IgD-negative memory B cell (primary cell): ENCODE data around the gene TCP11. TPM values are rescaled to one million over a fixed set of nuclear protein-coding genes. Genes with fewer than 3 reads are reported as not detected.

Experiments used
- H3K27ac Mint-ChIP-seq, 3 donors: one replicate each; pipeline ENCODE4 v1.8.0; 2020 to 2022; ENCODE audit warnings: mild to moderate bottlenecking in 3 of 3, mixed read lengths in 3 of 3, moderate library complexity in 1 of 3
- H3K27me3 Mint-ChIP-seq: one replicate; pipeline ENCODE4 v1.8.0; 2021; ENCODE audit warnings: mixed read lengths
- H3K36me3 Mint-ChIP-seq: one replicate; pipeline ENCODE4 v1.8.0; 2020; ENCODE audit warnings: mild to moderate bottlenecking, mixed read lengths
- H3K4me1 Mint-ChIP-seq, 3 donors: one replicate each; pipeline ENCODE4 v1.8.0; 2020 to 2022; ENCODE audit warnings: mixed read lengths in 3 of 3, mild to moderate bottlenecking in 1 of 3
- H3K4me3 Mint-ChIP-seq, 4 donors: one replicate each; pipeline ENCODE4 v1.8.0; 2020 to 2022; ENCODE audit warnings: mild to moderate bottlenecking in 4 of 4, mixed read lengths in 4 of 4, moderate library complexity in 3 of 4
- H3K9me3 Mint-ChIP-seq, 3 donors: one replicate each; pipeline ENCODE4 v1.8.0; 2020 to 2021; ENCODE audit warnings: mixed read lengths in 3 of 3, mild to moderate bottlenecking in 1 of 3
- polyA plus RNA-seq: library from polyadenylated mRNA; unstranded; fragments of 300-500 nt; fragmentation: Illumina TruSeq; gene quantifications from one replicate; pipeline ENCODE4 v1.2.3, GENCODE V29; 2021

Gene TCP11
- polyA plus RNA-seq, 1 donor from 2014 or later, result not detected

DNA sequence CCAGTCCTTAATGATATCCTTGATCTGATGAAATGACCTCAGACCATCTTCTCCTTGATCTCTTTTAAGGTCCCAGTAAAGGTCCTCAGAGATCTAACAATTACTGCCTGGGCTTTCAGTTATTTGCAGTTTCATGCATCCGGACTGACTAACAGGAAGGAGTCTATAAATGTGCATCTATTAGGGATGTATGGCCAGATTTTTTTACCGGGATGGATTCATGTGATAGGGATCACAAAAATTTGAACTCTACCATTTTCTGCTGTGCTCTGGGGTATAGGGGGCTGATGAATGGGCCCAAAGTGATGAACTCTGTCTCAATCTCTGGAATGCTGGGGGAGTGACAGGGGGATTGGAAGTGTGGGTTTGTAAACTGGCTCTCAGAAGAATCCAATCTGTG is 36.5 kb upstream of the TCP11 start:
- H3K36me3 Mint-ChIP-seq, result peaks cover 1% of the 10 kb centered on the region
- peak overlapping the region in 1 of 3 donors; percentile 90 for H3K27ac Mint-ChIP-seq
- peaks cover 0 to 6% (median 0%) of the 10 kb centered on the region in 3 donors for H3K4me1 Mint-ChIP-seq
- H3K9me3 Mint-ChIP-seq, result no peaks in the 10 kb centered on the region
- H3K4me3 Mint-ChIP-seq, result no peak overlapping the region
- H3K27me3 Mint-ChIP-seq, result peaks cover 13% of the 10 kb centered on the region

DNA sequence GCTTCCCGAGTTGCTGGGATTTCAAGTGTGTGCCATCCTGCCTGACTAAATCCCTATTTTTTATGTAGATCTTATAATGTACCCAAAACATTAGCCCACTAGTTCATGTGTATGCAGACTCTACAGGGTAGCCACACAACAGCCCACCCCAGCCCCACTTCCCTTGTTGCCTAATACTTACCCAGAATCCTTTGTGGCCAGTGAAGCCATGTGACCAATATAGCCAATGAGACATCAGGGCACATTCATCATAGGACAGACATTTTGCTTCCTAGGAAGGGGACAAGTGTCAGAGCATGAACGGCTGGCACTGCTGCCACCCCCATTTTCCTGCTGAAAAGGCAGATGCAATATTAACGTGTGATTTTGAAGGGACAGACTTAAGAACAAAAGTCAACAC is 36.0 kb upstream of the TCP11 start:
- Mint-ChIP-seq H3K4me3 (no peak overlapping the region), H3K27ac (no peak overlapping the region), H3K9me3 (no peaks in the 10 kb centered on the region), H3K27me3 (peaks cover 13% of the 10 kb centered on the region), H3K36me3 (peaks cover 2% of the 10 kb centered on the region), H3K4me1 (peaks cover 0 to 6% (median 0%) of the 10 kb centered on the region in 3 donors)

DNA sequence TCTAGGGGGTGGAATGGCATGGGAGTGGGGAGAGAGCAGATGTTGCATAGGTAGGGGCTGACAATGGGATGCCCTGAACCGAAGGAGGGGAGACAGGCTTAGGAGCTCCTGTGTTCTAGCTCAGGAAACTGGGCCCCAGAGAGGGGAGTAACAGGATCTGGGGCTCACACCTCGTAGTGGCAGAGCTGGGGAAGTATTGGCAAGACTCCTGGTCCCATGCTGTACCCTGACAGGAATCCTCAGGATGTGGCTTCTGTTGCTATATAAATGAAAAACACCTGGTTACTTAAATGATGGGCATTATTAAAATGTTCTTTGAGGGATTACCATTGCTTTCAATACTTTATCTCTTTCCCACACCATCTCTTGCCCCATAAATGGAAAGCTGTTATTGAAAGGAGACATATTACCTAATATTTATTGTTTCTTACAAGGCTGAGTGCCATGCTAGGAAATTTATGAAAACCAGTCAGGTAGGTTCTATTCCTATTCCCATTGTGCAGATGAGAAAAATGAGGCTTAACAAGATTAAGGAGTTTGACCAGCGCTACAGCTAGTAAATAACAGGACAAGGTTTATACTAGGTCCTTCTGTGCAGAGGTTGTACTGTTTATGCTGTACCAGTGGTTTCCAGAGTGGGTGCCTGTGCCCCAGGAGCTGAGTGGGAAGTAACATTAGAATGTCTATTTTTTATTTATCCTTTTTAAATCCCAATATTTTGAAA is 35.3 kb upstream of the TCP11 start:
- Mint-ChIP-seq H3K27me3 (peaks cover 10% of the 10 kb centered on the region), H3K36me3 (peaks cover 3% of the 10 kb centered on the region), H3K9me3 (no peaks in the 10 kb centered on the region), H3K4me1 (peaks cover 0 to 6% (median 0%) of the 10 kb centered on the region in 3 donors), H3K27ac (no peak overlapping the region), H3K4me3 (no peak overlapping the region)

DNA sequence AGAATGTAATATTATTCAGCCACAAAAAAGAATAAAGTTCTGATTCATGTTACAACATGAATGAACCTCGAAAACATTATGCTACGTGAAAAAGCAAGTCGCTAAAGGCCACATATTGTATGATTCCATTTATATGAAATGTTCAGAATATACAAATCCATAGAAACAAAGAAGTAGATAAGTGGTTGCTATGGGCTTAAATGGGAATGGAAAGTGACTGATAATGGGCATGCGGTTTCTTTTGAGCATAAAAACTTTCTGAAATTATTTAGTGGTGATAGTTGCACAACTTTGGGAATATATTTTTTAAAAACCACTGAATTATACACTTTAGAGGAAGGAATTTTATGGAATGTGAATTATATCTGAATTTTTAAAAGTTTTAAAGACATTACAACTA is 33.4 kb upstream of the TCP11 start:
- Mint-ChIP-seq H3K4me1 (peaks cover 0 to 6% (median 0%) of the 10 kb centered on the region in 3 donors), H3K27me3 (peaks cover 8% of the 10 kb centered on the region), H3K4me3 (no peak overlapping the region), H3K36me3 (peaks cover 3% of the 10 kb centered on the region), H3K9me3 (no peaks in the 10 kb centered on the region), H3K27ac (no peak overlapping the region)

DNA sequence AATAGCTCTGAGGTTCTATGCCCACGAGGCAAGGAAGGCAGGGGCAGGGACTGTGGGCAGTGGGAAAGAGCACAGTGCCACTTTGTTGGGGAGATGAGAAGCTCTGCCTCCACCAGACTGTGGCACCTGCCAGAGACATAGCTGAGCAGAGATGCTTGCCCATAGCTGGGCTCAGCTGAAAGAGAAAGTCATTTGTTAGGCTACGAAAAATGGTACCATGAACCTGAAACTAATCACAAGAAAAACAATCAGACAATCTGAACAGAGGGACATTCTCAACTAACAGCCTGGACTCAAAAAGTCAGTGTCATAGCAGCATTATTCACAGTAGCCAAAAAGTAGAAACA is 32.9 kb upstream of the TCP11 start:
- Mint-ChIP-seq H3K36me3 (peaks cover 3% of the 10 kb centered on the region), H3K9me3 (no peaks in the 10 kb centered on the region), H3K4me3 (no peak overlapping the region), H3K27ac (no peak overlapping the region), H3K27me3 (peaks cover 8% of the 10 kb centered on the region), H3K4me1 (peaks cover 0 to 6% (median 0%) of the 10 kb centered on the region in 3 donors)

DNA sequence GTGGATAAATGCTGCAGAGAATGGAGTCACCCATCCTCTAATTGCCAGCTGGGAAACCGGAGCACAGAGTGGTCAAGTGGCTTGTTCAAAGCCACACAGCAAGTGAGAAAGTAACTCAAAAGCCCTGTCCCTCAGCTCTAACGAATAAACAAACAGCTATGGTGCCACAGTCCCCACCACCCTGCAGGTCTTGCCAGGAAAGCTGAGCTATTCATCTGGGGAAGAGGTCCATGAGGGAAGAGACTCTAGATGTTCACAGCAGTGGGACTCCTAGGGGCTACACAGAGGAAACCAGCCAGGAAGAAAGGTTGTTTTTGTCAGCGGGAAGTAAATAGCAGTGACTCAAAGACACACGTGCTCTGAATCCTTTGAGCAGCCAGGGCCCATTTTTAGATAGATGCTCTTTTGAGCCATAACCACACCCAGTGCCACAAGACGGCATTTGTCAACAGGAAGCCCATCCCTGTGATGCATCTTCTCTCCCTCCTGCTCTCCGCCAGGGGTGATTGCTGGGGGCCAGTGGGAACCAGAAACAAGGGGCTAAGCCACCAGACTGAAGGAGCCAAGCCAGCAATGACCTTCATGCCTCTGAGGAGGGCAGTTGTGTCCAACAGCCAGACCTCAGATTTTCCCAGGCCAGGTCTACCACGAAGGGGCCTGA is 32.4 kb upstream of the TCP11 start:
- Mint-ChIP-seq H3K27ac (no peak overlapping the region), H3K27me3 (peaks cover 8% of the 10 kb centered on the region), H3K4me1 (peaks cover 0 to 6% (median 0%) of the 10 kb centered on the region in 3 donors), H3K36me3 (peaks cover 3% of the 10 kb centered on the region), H3K9me3 (no peaks in the 10 kb centered on the region), H3K4me3 (no peak overlapping the region)

DNA sequence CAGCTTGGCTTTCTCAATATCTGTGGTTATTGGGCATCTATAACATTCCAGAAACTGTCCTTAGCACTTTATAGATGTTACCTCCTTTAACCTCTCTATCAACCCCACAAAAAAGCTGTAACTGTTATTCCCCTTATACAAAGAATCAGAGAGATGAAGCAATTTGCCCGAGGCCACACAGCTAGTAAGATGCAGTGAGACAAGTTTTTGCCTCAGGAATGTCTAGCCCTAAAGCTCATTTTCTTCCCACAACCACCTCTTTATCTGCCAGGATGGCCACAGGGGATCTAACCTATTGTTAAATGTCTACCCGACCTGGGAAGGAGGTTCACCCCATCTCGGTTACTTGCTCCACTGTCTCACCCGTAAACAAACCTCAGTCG is 31.9 kb upstream of the TCP11 start:
- Mint-ChIP-seq H3K36me3 (peaks cover 3% of the 10 kb centered on the region), H3K27ac (no peak overlapping the region), H3K9me3 (no peaks in the 10 kb centered on the region), H3K27me3 (peaks cover 8% of the 10 kb centered on the region), H3K4me1 (peaks cover 0 to 6% (median 0%) of the 10 kb centered on the region in 3 donors), H3K4me3 (no peak overlapping the region)

DNA sequence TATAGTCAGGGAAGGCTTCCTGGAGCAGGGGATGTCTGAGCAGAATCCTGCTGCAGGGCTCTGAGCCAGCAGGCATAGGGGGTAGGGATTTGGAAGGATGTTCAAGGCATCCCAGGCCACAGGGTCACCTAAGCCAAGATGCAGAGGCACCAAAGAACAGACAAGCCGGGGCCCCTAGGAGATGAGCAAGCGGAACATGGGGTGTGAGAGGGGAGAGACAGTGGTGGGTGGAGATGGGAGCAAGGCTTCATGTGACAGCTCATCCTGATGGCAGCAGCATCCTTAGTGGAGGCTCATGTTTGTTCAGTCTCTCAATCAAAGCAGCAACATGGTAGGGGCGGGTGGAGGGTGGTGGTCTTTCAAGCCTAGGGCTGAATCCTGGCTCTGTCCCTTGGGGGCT is 29.8 kb upstream of the TCP11 start:
- peaks cover 8% of the 10 kb centered on the region for H3K27me3 Mint-ChIP-seq
- H3K36me3 Mint-ChIP-seq, result peaks cover 3% of the 10 kb centered on the region
- no peak overlapping the region for H3K27ac Mint-ChIP-seq
- H3K4me1 Mint-ChIP-seq, result peaks cover 0 to 6% (median 0%) of the 10 kb centered on the region in 3 donors
- H3K9me3 Mint-ChIP-seq, result no peaks in the 10 kb centered on the region
- H3K4me3 Mint-ChIP-seq, result no peak overlapping the region

DNA sequence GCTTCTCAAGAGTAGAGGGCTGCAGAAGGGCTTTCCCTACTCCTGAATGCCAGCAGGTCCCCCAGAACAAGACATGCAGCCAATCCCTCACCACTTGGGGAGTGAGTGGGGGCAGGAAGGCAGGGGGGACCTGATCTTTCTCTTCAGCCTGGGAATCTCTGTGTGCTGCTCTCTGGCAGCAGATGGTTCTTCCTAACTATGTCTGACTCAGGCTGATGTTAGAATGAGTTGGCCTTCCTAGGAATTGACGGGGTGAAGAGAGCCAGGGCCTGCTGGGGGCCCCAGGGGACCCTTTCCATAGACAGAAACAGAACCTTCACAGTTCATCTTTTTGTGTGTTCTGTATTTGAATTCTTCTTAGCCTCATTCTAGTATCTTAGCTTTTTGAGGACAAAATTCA is 29.0 kb upstream of the TCP11 start:
- Mint-ChIP-seq H3K27ac (no peak overlapping the region), H3K9me3 (no peaks in the 10 kb centered on the region), H3K27me3 (peaks cover 8% of the 10 kb centered on the region), H3K4me1 (peaks cover 0 to 6% (median 0%) of the 10 kb centered on the region in 3 donors), H3K36me3 (peaks cover 3% of the 10 kb centered on the region), H3K4me3 (no peak overlapping the region)

DNA sequence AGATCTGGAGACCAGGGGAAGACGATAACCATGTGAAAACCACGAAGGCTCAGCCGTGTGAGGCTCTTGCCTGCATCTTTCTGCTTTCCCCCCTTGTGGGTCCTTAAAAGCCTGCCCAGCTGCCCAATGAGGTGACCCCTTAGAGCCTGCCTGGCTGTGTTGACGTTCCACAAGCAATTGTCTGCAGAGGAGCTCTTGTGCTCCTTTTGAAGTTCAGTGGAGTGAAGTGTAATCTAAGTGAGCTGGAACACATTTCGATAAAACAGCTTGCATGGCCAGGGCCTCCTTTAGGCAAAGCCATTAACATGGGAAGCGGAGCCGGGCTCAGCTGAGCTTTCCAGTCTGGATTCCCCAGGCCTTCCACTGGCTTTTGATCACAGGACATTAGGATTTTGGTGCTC is 27.3 kb upstream of the TCP11 start:
- H3K36me3 Mint-ChIP-seq, result peaks cover 3% of the 10 kb centered on the region
- peaks cover 0 to under 1% (median 0%) of the 10 kb centered on the region in 3 donors for H3K4me1 Mint-ChIP-seq
- H3K4me3 Mint-ChIP-seq, result peak overlapping the region in 1 of 4 donors; percentile 65
- H3K9me3 Mint-ChIP-seq, result no peaks in the 10 kb centered on the region
- peaks cover 8% of the 10 kb centered on the region for H3K27me3 Mint-ChIP-seq
- peak overlapping the region in 1 of 3 donors; percentile 49 for H3K27ac Mint-ChIP-seq

DNA sequence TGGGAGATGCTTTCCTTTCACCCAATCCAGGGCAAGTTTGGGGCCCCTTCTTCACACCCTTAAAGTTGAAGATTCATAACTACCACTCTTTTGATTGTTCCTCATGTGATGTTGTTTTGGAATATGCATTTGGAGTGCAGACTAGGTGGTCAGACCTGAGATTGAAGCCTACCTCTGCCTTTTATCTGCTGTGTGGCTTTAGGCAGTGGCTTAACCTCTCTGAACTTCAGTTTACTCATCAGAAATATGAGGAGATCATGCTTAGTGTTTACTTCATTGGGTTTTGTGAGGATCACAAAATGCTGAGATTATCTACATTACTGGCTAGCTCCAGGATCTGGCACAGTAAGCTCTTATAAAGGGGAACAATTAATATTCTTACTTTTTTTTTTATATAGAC is 26.4 kb upstream of the TCP11 start:
- Mint-ChIP-seq H3K27me3 (peaks cover 5% of the 10 kb centered on the region), H3K36me3 (peaks cover 1% of the 10 kb centered on the region), H3K27ac (no peak overlapping the region), H3K4me3 (no peak overlapping the region), H3K4me1 (no peaks in the 10 kb centered on the region), H3K9me3 (no peaks in the 10 kb centered on the region)

DNA sequence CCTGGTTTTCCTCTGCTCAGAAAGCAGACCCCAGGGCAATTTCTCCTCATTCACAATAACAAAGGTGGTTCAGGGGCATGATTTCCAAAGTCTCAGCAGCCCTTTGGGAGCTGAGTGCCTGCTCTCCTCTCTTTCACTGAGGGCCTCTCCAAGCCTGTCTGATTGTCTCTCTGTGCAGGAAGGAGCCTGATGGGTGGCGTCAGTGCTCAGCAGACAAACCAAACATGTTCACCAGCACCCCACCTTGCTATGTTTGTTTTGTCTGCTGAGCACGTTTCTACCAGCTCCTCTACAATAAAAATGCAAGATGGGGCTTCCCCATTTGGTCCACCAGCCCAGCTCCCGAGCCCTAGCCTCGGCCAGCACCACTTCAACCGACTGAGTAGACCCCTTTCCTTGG is 25.4 kb upstream of the TCP11 start:
- H3K27ac Mint-ChIP-seq, result no peak overlapping the region
- H3K4me3 Mint-ChIP-seq, result no peak overlapping the region
- H3K27me3 Mint-ChIP-seq, result peaks cover 8% of the 10 kb centered on the region
- no peaks in the 10 kb centered on the region for H3K9me3 Mint-ChIP-seq
- H3K4me1 Mint-ChIP-seq, result no peaks in the 10 kb centered on the region
- H3K36me3 Mint-ChIP-seq, result no peaks in the 10 kb centered on the region

DNA sequence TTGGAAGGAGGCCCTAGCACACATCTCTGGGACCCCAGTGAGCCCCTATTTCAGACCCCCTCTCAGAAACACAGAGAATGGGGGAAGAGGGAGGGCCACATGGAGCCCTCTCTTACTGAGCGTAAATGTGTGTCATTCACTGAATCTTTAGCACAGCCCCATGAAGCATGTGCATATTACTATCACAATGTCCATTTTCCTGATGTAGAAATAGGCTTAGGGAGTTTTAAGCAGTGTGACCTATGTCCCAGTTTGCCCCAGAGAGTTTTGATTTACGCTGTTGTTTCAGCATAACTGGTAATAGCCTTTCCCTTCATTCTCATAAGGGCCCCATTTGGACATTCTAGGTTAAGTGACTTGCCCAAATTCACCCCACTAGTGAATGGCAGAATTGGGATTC is 25.0 kb upstream of the TCP11 start:
- H3K36me3 Mint-ChIP-seq, result no peaks in the 10 kb centered on the region
- no peak overlapping the region for H3K27ac Mint-ChIP-seq
- H3K4me3 Mint-ChIP-seq, result no peak overlapping the region
- no peaks in the 10 kb centered on the region for H3K9me3 Mint-ChIP-seq
- H3K4me1 Mint-ChIP-seq, result no peaks in the 10 kb centered on the region
- H3K27me3 Mint-ChIP-seq, result peaks cover 8% of the 10 kb centered on the region

DNA sequence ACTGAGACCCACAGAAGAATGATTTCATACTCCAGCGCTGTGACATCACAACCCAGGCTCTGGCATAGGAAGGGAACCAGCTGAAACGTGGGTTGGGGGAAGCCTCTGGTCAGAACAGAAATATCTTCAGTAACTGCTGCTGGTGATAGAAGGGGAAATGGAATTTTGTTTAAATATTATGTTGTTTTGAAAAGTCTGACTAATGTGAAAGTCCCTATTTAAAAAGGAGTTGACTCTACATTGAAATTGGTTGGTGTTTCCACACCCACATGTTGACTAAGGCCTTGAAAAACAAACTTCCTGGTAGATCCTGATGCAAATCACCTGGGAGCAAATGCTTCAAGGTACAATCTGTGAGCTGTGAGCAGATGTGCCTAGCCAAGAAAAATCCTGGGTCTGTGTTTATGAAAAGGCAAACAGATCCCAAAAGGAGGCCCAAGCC is 24.5 kb upstream of the TCP11 start:
- no peaks in the 10 kb centered on the region for H3K4me1 Mint-ChIP-seq
- no peaks in the 10 kb centered on the region for H3K36me3 Mint-ChIP-seq
- H3K27ac Mint-ChIP-seq, result no peak overlapping the region
- peaks cover 7% of the 10 kb centered on the region for H3K27me3 Mint-ChIP-seq
- H3K9me3 Mint-ChIP-seq, result no peaks in the 10 kb centered on the region
- H3K4me3 Mint-ChIP-seq, result no peak overlapping the region

DNA sequence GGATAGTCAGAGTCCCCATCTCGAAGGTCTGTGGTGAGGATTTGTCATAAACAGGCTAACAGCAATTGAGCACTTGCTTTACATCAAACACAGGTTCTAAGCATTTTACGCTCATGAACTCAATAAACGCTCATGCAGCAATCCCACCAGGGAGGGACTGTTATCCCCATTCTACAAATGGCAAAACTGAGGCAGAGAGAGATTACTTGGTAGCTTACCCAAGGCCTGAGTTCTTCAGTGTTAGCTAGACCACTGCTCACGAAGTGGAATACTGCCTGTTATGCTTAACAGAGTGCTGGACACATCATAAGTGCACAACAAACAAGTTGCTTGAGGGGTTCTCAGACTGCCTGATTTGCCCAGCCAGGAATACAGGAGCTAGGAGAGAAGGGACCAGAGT is 23.7 kb upstream of the TCP11 start:
- Mint-ChIP-seq H3K4me1 (no peaks in the 10 kb centered on the region), H3K36me3 (no peaks in the 10 kb centered on the region), H3K4me3 (no peak overlapping the region), H3K27me3 (peaks cover 7% of the 10 kb centered on the region), H3K27ac (no peak overlapping the region), H3K9me3 (no peaks in the 10 kb centered on the region)

DNA sequence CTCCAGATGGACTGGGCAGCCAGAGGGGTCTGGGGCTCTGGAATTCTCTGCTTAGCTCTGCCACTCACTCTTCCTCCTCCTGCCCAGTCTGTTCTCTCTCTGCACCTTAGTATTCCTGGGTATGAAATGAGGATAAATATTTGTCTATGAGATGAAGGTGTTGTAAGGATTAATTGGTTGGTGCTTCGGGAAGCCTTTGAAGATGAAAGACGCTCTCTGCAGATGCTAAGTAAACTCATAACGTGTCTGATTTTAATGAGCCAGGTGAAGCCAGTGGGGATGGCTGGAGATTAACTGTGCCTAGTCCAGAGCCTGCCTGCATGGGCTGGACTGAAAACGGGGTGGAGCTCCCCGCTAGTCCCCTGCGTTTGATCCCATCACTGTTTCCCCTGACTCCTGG is 23.1 kb upstream of the TCP11 start:
- no peaks in the 10 kb centered on the region for H3K4me1 Mint-ChIP-seq
- H3K27me3 Mint-ChIP-seq, result peaks cover 7% of the 10 kb centered on the region
- no peaks in the 10 kb centered on the region for H3K36me3 Mint-ChIP-seq
- no peak overlapping the region for H3K4me3 Mint-ChIP-seq
- H3K27ac Mint-ChIP-seq, result no peak overlapping the region
- H3K9me3 Mint-ChIP-seq, result no peaks in the 10 kb centered on the region
